SK-N-SH (cell line): ENCODE results near the gene PPP1R14C. TPM values are rescaled to one million over a fixed set of nuclear protein-coding genes. Genes with fewer than 3 reads are reported as not detected.
"Not testable (repeated sequence)": the region's sequence is repeated elsewhere in the genome, so short reads cannot be mapped to it uniquely, and the experiment has no call there.

Source experiments
- CTCF ChIA-PET: fragments of 300-600, 350-600 bp; formaldehyde crosslinking; extraction: SDS; loops from one replicate; lab custom pipeline; 2021; lab: Yijun Ruan, JAX
- POLR2A ChIA-PET: fragments of 350-600 bp; sonication (Branson Sonifier 250); formaldehyde crosslinking; extraction: SDS; loops from one replicate; lab custom pipeline; 2020; ENCODE audit warnings: antibody characterized with exemption, inconsistent platforms; lab: Yijun Ruan, JAX
- DNase-seq: peaks from one replicate; pipeline ENCODE4 v3.0.0; 2012
- H2AFZ ChIP-seq: fragments of 200-600 bp; sonication (generic); 2 replicates; pipeline ENCODE4 v1.8.1; 2016; ENCODE audit warnings: antibody characterized with exemption, mild to moderate bottlenecking, low read depth
- H3F3A ChIP-seq: fragments of 200-600 bp; sonication (generic); replicated peaks from 2 replicates; pipeline ENCODE3; 2016; ENCODE audit warnings: antibody characterized with exemption, mild to moderate bottlenecking; ENCODE audit not compliant: insufficient read depth
- H3K27ac ChIP-seq, 2 experiments: fragments of 200-500 bp in 1 of 2; fragments of 200-600 bp in 1 of 2; sonication (Bioruptor generic) in 1 of 2; sonication (generic), shearing (Covaris generic) in 1 of 2; 2 replicates each; pipeline versions ENCODE4 v1.5.1 to v1.6.1; 2014 to 2016; ENCODE audit warnings: low read depth in 2 of 2, inconsistent platforms in 1 of 2, low read length in 1 of 2, mild to moderate bottlenecking in 1 of 2, mixed read lengths in 1 of 2
- H3K27me3 ChIP-seq: fragments of 200-600 bp; sonication (generic), shearing (Covaris generic); 2 replicates; pipeline ENCODE4 v1.6.1; 2016; ENCODE audit warnings: mixed run types; ENCODE audit not compliant: insufficient read depth
- H3K36me3 ChIP-seq, 2 experiments: fragments of 200-500 bp in 1 of 2; fragments of 200-600 bp in 1 of 2; sonication (Bioruptor generic) in 1 of 2; sonication (generic) in 1 of 2; replicated peaks in 1 of 2; 2 replicates each; pipeline versions ENCODE3 to v1.5.1; 2014 to 2016; ENCODE audit warnings: low read length in 1 of 2, mild to moderate bottlenecking in 1 of 2; ENCODE audit not compliant: insufficient read depth in 2 of 2, control insufficient read depth in 1 of 2
- H3K4me1 ChIP-seq, 2 experiments: fragments of 200-500 bp in 1 of 2; fragments of 200-600 bp in 1 of 2; sonication (Bioruptor generic) in 1 of 2; sonication (generic), shearing (Covaris generic) in 1 of 2; 2 replicates each; pipeline versions ENCODE4 v1.5.1 to v1.6.1; 2014 to 2016; ENCODE audit warnings: low read depth in 1 of 2, low read length in 1 of 2, mixed run types in 1 of 2; ENCODE audit not compliant: insufficient read depth in 2 of 2, control insufficient read depth in 1 of 2
- H3K4me2 ChIP-seq: fragments of 200-600 bp; sonication (generic), shearing (Covaris generic); 2 replicates; pipeline ENCODE4 v1.6.1; 2017; ENCODE audit warnings: mixed run types
- H3K4me3 ChIP-seq, 2 experiments: fragments of 200-500 bp in 1 of 2; fragments of 200-600 bp in 1 of 2; sonication (Bioruptor generic) in 1 of 2; sonication (generic), shearing (Covaris generic) in 1 of 2; 2 replicates each; pipeline versions ENCODE4 v1.5.1 to v1.8.1; 2014 to 2016; ENCODE audit warnings: low read depth in 2 of 2, inconsistent platforms in 1 of 2, low read length in 1 of 2, mild to moderate bottlenecking in 1 of 2, mixed read lengths in 1 of 2, moderate library complexity in 1 of 2
- H3K79me2 ChIP-seq: fragments of 200-600 bp; sonication (generic); 2 replicates; pipeline ENCODE4 v1.8.1; 2017; ENCODE audit warnings: mild to moderate bottlenecking; ENCODE audit not compliant: insufficient read depth
- H3K9ac ChIP-seq: fragments of 200-600 bp; sonication (generic); 2 replicates; pipeline ENCODE4 v1.6.1; 2017; ENCODE audit warnings: mixed run types
- H3K9me2 ChIP-seq: fragments of 200-600 bp; sonication (generic); 2 replicates; pipeline ENCODE4 v1.6.1; 2017; ENCODE audit warnings: mixed run types
- H3K9me3 ChIP-seq: fragments of 200-600 bp; sonication (generic); 2 replicates; pipeline ENCODE4 v1.6.1; 2017; ENCODE audit warnings: mixed run types, mild to moderate bottlenecking, moderate library complexity
- H4K20me1 ChIP-seq: fragments of 200-600 bp; sonication (generic); 2 replicates; pipeline ENCODE4 v1.6.1; 2017; ENCODE audit warnings: mild to moderate bottlenecking, mixed run types; ENCODE audit not compliant: insufficient read depth
- CHD2 ChIP-seq: fragments of 150-350 bp; IDR thresholded peaks from 2 replicates; pipeline ENCODE4 v1.6.1; 2018; ENCODE audit warnings: low read length; ENCODE audit not compliant: partially characterized antibody
- FOSL2 ChIP-seq: IDR thresholded peaks from 2 replicates; pipeline ENCODE4 v1.4.0; 2012; ENCODE audit warnings: low read depth, mild to moderate bottlenecking, moderate library complexity, borderline replicate concordance
- GABPA ChIP-seq: IDR thresholded peaks from 2 replicates; pipeline ENCODE4 v1.4.0; 2012; ENCODE audit warnings: low read depth, mild to moderate bottlenecking
- GATA2 ChIP-seq: sonication (generic); formaldehyde crosslinking; IDR thresholded peaks from 2 replicates; pipeline ENCODE4 v1.5.0; 2020; ENCODE audit warnings: mild to moderate bottlenecking, missing genetic modification reagents
- TCF12 ChIP-seq: IDR thresholded peaks from 2 replicates; pipeline ENCODE4 v1.4.0; 2012
- TEAD4 ChIP-seq: IDR thresholded peaks from 2 replicates; pipeline ENCODE4 v1.4.0; 2012; ENCODE audit warnings: mild to moderate bottlenecking, borderline replicate concordance; ENCODE audit not compliant: insufficient read depth
- YY1 ChIP-seq: IDR thresholded peaks from 2 replicates; pipeline ENCODE4 v1.4.0; 2012; ENCODE audit warnings: low read depth, mild to moderate bottlenecking
- WGBS: methylation state at CpG from one replicate; pipeline ENCODE4 v1.1.6; 2017; ENCODE audit warnings: low lambda C conversion rate; 5-methylcytosine and 5-hydroxymethylcytosine counted together
- polyA plus RNA-seq, 3 experiments: library from polyadenylated mRNA; depleted of rRNA; stranded (reverse); fragments of >200 nt; gene quantifications; 2 replicates each; pipeline ENCODE4 v1.2.3, GENCODE V29; 2012
- TF ChIP-seq, protein P1 (sequence below): IDR thresholded peaks from 2 replicates; pipeline ENCODE4 v1.4.0; 2012; ENCODE audit warnings: low read depth, borderline replicate concordance
- TF ChIP-seq, protein P2 (sequence below): IDR thresholded peaks from 2 replicates; pipeline ENCODE4 v1.4.0; 2012; ENCODE audit warnings: low read depth, borderline replicate concordance
- TF ChIP-seq, protein P3 (sequence below): IDR thresholded peaks from 2 replicates; pipeline ENCODE4; 2012
- TF ChIP-seq, protein P4 (sequence below): fragments of 150-350 bp; IDR thresholded peaks from 2 replicates; pipeline ENCODE4 v1.6.1; 2016; ENCODE audit warnings: mild to moderate bottlenecking, low read depth, low read length
- TF ChIP-seq, protein P5 (sequence below): IDR thresholded peaks from 2 replicates; pipeline ENCODE4 v1.6.1; 2012; ENCODE audit warnings: mild to moderate bottlenecking, low read depth, low read length, moderate library complexity

The PPP1R14C gene
- polyA plus RNA-seq, 1 of the 3 experiments (the other 2 are of a cell fraction) = not detected

DNA sequence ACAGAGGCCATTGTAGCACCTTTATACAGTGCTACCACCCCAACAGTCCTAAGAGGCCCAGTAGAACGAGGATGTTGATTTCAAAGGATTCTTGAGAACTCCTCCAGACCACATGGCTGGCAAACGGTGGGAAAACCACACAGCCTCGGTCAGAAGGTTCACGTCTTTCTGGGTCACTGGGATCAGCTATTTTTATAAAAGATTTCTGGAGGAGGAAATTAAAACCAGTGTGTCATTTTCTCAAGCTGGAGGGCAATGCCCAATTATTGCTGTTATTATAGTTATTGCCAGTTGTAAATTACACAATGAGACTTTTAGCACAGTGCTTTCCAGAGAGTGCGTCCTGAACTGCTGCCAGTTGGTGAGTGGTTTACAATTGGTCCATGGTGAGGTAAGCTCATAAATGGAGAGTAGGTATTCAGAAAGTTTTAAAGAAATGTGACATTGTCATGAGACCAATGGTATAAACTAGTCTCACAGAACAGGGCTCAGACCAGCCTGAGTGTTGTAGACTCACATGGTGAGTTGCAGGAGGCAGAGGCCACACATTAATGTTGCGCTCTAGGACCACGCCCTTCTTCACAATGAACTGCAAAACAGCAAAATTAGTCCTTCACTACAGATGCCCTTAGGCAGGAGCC is 8.4 kb upstream of the PPP1R14C start:
- Histone ChIP-seq H3K79me2 (no peaks in the 10 kb centered on the region), H3F3A (no peaks in the 10 kb centered on the region), H3K9me3 (no peaks in the 10 kb centered on the region), H3K9me2 (no peaks in the 10 kb centered on the region), H3K4me2 (no peak overlapping the region), H2AFZ (no peak overlapping the region), H3K4me1 (no peaks in the 10 kb centered on the region), H3K27ac (no peak overlapping the region), H4K20me1 (no peaks in the 10 kb centered on the region), H3K9ac (no peak overlapping the region), H3K4me3 (no peak overlapping the region), H3K27me3 (no peaks in the 10 kb centered on the region; the same call in 1 of the 2 replicates), H3K36me3 (no peaks in the 10 kb centered on the region)
- no peak for DNase-seq
- 11% methylated on average over 7 of the region's 7 CpGs for WGBS
- ChIA-PET POLR2A (no interaction called here), CTCF (no interaction called here)
- TF ChIP-seq YY1 (no peak), GATA2 (CRISPR knock-in tag) (no peak), GABPA (no peak)
- TF ChIP-seq, protein P1, sequence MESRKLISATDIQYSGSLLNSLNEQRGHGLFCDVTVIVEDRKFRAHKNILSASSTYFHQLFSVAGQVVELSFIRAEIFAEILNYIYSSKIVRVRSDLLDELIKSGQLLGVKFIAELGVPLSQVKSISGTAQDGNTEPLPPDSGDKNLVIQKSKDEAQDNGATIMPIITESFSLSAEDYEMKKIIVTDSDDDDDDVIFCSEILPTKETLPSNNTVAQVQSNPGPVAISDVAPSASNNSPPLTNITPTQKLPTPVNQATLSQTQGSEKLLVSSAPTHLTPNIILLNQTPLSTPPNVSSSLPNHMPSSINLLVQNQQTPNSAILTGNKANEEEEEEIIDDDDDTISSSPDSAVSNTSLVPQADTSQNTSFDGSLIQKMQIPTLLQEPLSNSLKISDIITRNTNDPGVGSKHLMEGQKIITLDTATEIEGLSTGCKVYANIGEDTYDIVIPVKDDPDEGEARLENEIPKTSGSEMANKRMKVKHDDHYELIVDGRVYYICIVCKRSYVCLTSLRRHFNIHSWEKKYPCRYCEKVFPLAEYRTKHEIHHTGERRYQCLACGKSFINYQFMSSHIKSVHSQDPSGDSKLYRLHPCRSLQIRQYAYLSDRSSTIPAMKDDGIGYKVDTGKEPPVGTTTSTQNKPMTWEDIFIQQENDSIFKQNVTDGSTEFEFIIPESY = no peak
- TF ChIP-seq, protein P2, sequence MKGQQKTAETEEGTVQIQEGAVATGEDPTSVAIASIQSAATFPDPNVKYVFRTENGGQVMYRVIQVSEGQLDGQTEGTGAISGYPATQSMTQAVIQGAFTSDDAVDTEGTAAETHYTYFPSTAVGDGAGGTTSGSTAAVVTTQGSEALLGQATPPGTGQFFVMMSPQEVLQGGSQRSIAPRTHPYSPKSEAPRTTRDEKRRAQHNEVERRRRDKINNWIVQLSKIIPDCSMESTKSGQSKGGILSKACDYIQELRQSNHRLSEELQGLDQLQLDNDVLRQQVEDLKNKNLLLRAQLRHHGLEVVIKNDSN = no peak
- TF ChIP-seq, protein P3, sequence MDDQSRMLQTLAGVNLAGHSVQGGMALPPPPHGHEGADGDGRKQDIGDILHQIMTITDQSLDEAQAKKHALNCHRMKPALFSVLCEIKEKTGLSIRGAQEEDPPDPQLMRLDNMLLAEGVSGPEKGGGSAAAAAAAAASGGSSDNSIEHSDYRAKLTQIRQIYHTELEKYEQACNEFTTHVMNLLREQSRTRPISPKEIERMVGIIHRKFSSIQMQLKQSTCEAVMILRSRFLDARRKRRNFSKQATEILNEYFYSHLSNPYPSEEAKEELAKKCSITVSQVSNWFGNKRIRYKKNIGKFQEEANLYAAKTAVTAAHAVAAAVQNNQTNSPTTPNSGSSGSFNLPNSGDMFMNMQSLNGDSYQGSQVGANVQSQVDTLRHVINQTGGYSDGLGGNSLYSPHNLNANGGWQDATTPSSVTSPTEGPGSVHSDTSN = no peak

DNA sequence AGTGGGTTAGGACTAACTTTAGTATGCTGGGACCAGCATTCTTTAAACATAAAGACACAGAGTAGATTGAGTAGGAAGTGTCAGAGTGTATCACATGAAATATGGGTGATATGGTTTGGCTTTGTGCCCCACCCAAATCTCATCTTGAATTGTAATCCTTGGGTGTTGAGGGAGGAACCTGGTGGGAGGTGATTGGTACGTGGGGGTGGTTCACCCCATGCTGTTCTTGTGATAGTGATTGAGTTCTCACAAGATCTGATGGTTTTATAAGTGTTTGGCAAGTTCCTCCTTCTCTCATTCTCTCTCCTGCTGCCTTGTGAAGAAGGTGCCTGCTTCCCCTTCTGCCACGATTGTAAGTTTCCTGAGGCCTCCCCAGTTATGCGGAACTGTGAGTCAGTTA is 5.1 kb upstream of the PPP1R14C start:
- WGBS = 4% methylated on average over 3 of the region's 3 CpGs

DNA sequence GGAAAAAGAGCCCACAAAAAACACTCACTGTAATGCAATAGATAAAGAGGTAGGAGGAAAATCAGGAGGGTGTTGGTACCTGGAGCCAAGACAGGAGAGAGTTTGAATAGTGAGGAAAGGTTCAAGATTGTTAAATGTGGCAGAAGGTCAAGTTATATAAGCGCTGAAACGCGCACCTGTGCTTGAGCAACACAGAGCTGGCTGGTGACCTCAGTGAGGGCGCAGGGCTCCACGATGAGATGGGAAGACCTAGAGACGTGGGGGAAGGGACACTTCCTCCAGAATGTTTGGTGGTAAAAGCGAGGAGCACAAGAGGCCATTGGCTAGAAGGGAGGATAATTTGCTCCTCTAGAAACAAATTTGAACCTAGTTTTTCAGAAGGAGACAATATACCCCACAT is 4.2 kb upstream of the PPP1R14C start:
- 5% methylated on average over 7 of the region's 7 CpGs for WGBS
- H3K27me3 ChIP-seq = peaks cover 21% of the 10 kb centered on the region; the same call in 1 of the 2 replicates
- H2AFZ ChIP-seq = no peak overlapping the region
- no peaks in the 10 kb centered on the region for H3K9me2 ChIP-seq
- no peak for DNase-seq
- H3K4me1 ChIP-seq = no peaks in the 10 kb centered on the region
- H3K9me3 ChIP-seq = no peaks in the 10 kb centered on the region
- no peak overlapping the region for H3K4me3 ChIP-seq
- H3K79me2 ChIP-seq = no peaks in the 10 kb centered on the region
- H3F3A ChIP-seq = no peaks in the 10 kb centered on the region
- no peak overlapping the region for H3K4me2 ChIP-seq
- POLR2A ChIA-PET = no interaction called here
- no peaks in the 10 kb centered on the region for H3K36me3 ChIP-seq
- H3K27ac ChIP-seq = no peak overlapping the region
- TF ChIP-seq FOSL2 (no peak), TEAD4 (no peak), TCF12 (no peak), CHD2 (no peak), YY1 (no peak)
- TF ChIP-seq, protein P4, sequence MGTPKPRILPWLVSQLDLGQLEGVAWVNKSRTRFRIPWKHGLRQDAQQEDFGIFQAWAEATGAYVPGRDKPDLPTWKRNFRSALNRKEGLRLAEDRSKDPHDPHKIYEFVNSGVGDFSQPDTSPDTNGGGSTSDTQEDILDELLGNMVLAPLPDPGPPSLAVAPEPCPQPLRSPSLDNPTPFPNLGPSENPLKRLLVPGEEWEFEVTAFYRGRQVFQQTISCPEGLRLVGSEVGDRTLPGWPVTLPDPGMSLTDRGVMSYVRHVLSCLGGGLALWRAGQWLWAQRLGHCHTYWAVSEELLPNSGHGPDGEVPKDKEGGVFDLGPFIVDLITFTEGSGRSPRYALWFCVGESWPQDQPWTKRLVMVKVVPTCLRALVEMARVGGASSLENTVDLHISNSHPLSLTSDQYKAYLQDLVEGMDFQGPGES = no peak
- TF ChIP-seq, protein P5, sequence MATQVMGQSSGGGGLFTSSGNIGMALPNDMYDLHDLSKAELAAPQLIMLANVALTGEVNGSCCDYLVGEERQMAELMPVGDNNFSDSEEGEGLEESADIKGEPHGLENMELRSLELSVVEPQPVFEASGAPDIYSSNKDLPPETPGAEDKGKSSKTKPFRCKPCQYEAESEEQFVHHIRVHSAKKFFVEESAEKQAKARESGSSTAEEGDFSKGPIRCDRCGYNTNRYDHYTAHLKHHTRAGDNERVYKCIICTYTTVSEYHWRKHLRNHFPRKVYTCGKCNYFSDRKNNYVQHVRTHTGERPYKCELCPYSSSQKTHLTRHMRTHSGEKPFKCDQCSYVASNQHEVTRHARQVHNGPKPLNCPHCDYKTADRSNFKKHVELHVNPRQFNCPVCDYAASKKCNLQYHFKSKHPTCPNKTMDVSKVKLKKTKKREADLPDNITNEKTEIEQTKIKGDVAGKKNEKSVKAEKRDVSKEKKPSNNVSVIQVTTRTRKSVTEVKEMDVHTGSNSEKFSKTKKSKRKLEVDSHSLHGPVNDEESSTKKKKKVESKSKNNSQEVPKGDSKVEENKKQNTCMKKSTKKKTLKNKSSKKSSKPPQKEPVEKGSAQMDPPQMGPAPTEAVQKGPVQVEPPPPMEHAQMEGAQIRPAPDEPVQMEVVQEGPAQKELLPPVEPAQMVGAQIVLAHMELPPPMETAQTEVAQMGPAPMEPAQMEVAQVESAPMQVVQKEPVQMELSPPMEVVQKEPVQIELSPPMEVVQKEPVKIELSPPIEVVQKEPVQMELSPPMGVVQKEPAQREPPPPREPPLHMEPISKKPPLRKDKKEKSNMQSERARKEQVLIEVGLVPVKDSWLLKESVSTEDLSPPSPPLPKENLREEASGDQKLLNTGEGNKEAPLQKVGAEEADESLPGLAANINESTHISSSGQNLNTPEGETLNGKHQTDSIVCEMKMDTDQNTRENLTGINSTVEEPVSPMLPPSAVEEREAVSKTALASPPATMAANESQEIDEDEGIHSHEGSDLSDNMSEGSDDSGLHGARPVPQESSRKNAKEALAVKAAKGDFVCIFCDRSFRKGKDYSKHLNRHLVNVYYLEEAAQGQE = no peak
- H3K9ac ChIP-seq = no peak overlapping the region
- no peaks in the 10 kb centered on the region for H4K20me1 ChIP-seq
- CTCF ChIA-PET = no interaction called here

More for the DNA sequence above, 5.1 kb upstream of the PPP1R14C start:
- H3K9me3 ChIP-seq, H3K9ac ChIP-seq, H3K4me1 ChIP-seq, H2AFZ ChIP-seq, DNase-seq, H3F3A ChIP-seq, H3K4me3 ChIP-seq, H3K9me2 ChIP-seq, H3K27ac ChIP-seq, H4K20me1 ChIP-seq, POLR2A ChIA-PET, CTCF ChIA-PET, H3K79me2 ChIP-seq, H3K4me2 ChIP-seq, H3K36me3 ChIP-seq: not testable (repeated sequence)
- H3K27me3 ChIP-seq = peaks cover 21% of the 10 kb centered on the region; the same call in 1 of the 2 replicates
